WTC11 (cell line): ENCODE results near the gene SLC44A5. TPM values are rescaled to one million over a fixed set of nuclear protein-coding genes. Genes with fewer than 3 reads are reported as not detected.
"Not testable (repeated sequence)": the region's sequence is repeated elsewhere in the genome, so short reads cannot be mapped to it uniquely, and the experiment has no call there.

Experiments used
- ATAC-seq: fragments of 200-7000 bp; cut with Tn5 transposase; 2 replicates; pipeline ENCODE4 v1.10.0; 2021; ENCODE audit warnings: mild to moderate bottlenecking, moderate library complexity
- CTCF ChIA-PET: fragments of 300-600 bp; sonication (Branson Sonifier 250); formaldehyde crosslinking; loops from one replicate; lab custom pipeline; 2021; ENCODE audit warnings: antibody characterized with exemption; lab: Charles Lee
- POLR2A ChIA-PET: fragments of 350-600 bp; sonication (Branson Sonifier 250); formaldehyde crosslinking; loops from one replicate; lab custom pipeline; 2021; ENCODE audit warnings: antibody characterized with exemption; lab: Charles Lee
- DNase-seq: peaks from one replicate; pipeline ENCODE4 v3.0.0; 2021; ENCODE audit warnings: low spot score
- H3K27ac Mint-ChIP-seq: 2 replicates; pipeline ENCODE4 v1.8.0; 2021; ENCODE audit warnings: mixed read lengths
- H3K27me3 Mint-ChIP-seq: 2 replicates; pipeline ENCODE4 v1.8.0; 2021; ENCODE audit warnings: low read depth, mild to moderate bottlenecking, moderate library complexity, mixed read lengths
- H3K36me3 Mint-ChIP-seq: 2 replicates; pipeline ENCODE4 v1.8.0; 2021; ENCODE audit warnings: mixed read lengths
- H3K4me1 Mint-ChIP-seq: 2 replicates; pipeline ENCODE4 v1.8.0; 2022; ENCODE audit warnings: mixed read lengths
- H3K4me3 Mint-ChIP-seq: 2 replicates; pipeline ENCODE4 v1.8.0; 2021; ENCODE audit warnings: mild to moderate bottlenecking, moderate library complexity, mixed read lengths
- H3K9me3 Mint-ChIP-seq: 2 replicates; pipeline ENCODE4 v1.8.0; 2021; ENCODE audit warnings: mixed read lengths
- CBFB ChIP-seq: sonication (generic); formaldehyde crosslinking; IDR thresholded peaks from 2 replicates; pipeline ENCODE4 v1.8.1; 2022; ENCODE audit warnings: mild to moderate bottlenecking, low read depth, missing genetic modification reagents
- CREM ChIP-seq: sonication (generic); formaldehyde crosslinking; IDR thresholded peaks from 2 replicates; pipeline ENCODE4 v1.8.1; 2022; ENCODE audit warnings: mild to moderate bottlenecking, missing genetic modification reagents, moderate library complexity
- EMX1 ChIP-seq: fragments of 250-450 bp; sonication (Bioruptor Pico); IDR thresholded peaks from 2 replicates; pipeline ENCODE4 v1.8.0; 2021; ENCODE audit warnings: mild to moderate bottlenecking
- FOXK1 ChIP-seq: sonication (generic); formaldehyde crosslinking; IDR thresholded peaks from 2 replicates; pipeline ENCODE4 v1.8.0; 2022; ENCODE audit warnings: mild to moderate bottlenecking, moderate library complexity, missing genetic modification reagents
- GABPB1 ChIP-seq: sonication (generic); formaldehyde crosslinking; IDR thresholded peaks from 2 replicates; pipeline ENCODE4 v1.8.1; 2023; ENCODE audit warnings: mild to moderate bottlenecking, missing genetic modification reagents
- GTF2I ChIP-seq: fragments of 250-450 bp; sonication (Bioruptor Pico); conservative IDR thresholded peaks from 2 replicates; pipeline ENCODE4 v1.4.0; 2021; ENCODE audit warnings: mild to moderate bottlenecking
- HMGA2 ChIP-seq: fragments of 250-450 bp; sonication (Bioruptor Pico); IDR thresholded peaks from 2 replicates; pipeline ENCODE4 v1.4.0; 2021; ENCODE audit warnings: mild to moderate bottlenecking, moderate library complexity
- NR2C2 ChIP-seq: sonication (generic); formaldehyde crosslinking; IDR thresholded peaks from 2 replicates; pipeline ENCODE4 v1.8.0; 2022; ENCODE audit warnings: mild to moderate bottlenecking, missing genetic modification reagents
- NR3C1 ChIP-seq: sonication (generic); formaldehyde crosslinking; conservative IDR thresholded peaks from 2 replicates; pipeline ENCODE4 v1.8.1; 2023; ENCODE audit warnings: low read depth, mild to moderate bottlenecking, missing genetic modification reagents
- PRRX2 ChIP-seq: fragments of 250-450 bp; sonication (Bioruptor Pico); IDR thresholded peaks from 2 replicates; pipeline ENCODE4 v1.8.0; 2021; ENCODE audit warnings: mild to moderate bottlenecking
- SMAD4 ChIP-seq: sonication (generic); formaldehyde crosslinking; IDR thresholded peaks from 2 replicates; pipeline ENCODE4 v1.8.0; 2022; ENCODE audit warnings: mild to moderate bottlenecking, missing genetic modification reagents
- ZNF121 ChIP-seq: sonication (generic); formaldehyde crosslinking; IDR thresholded peaks from 2 replicates; pipeline ENCODE4 v1.8.0; 2023; ENCODE audit warnings: missing genetic modification reagents
- ZNF138 ChIP-seq: sonication (generic); formaldehyde crosslinking; conservative IDR thresholded peaks from 2 replicates; pipeline ENCODE4 v1.8.1; 2022; ENCODE audit warnings: mild to moderate bottlenecking, moderate library complexity, missing genetic modification reagents
- ZNF416 ChIP-seq: fragments of 250-450 bp; sonication (Bioruptor Pico); IDR thresholded peaks from 2 replicates; pipeline ENCODE4 v1.9.0; 2021; ENCODE audit warnings: mild to moderate bottlenecking, inconsistent platforms
- ZNF671 ChIP-seq: fragments of 250-450 bp; sonication (Bioruptor Pico); IDR thresholded peaks from 2 replicates; pipeline ENCODE4 v1.8.0; 2021; ENCODE audit warnings: mild to moderate bottlenecking
- total RNA-seq: library from RNA; stranded (reverse); gene quantifications from 3 replicates; pipeline ENCODE4 v1.2.3, GENCODE V29; 2021
- TF ChIP-seq, protein P1 (sequence below): sonication (generic); formaldehyde crosslinking; IDR thresholded peaks from 2 replicates; pipeline ENCODE4 v1.8.1; 2022; ENCODE audit warnings: low read depth, missing genetic modification reagents, borderline replicate concordance
- TF ChIP-seq, protein P2 (sequence below): sonication (generic); formaldehyde crosslinking; IDR thresholded peaks from 2 replicates; pipeline ENCODE4 v1.8.1; 2022; ENCODE audit warnings: mild to moderate bottlenecking, moderate library complexity, missing genetic modification reagents
- TF ChIP-seq, protein P3 (sequence below): sonication (generic); formaldehyde crosslinking; IDR thresholded peaks from 2 replicates; pipeline ENCODE4 v1.8.0; 2022; ENCODE audit warnings: mild to moderate bottlenecking, missing genetic modification reagents
- TF ChIP-seq, protein P4 (sequence below): sonication (generic); formaldehyde crosslinking; IDR thresholded peaks from 2 replicates; pipeline ENCODE4 v1.8.1; 2023; ENCODE audit warnings: mild to moderate bottlenecking, missing genetic modification reagents, borderline replicate concordance
- TF ChIP-seq, protein P5 (sequence below): fragments of 200-600 bp; IDR thresholded peaks from 2 replicates; pipeline ENCODE4 v1.8.0; 2022; ENCODE audit warnings: antibody characterized with exemption

Gene SLC44A5
- total RNA-seq, 1 experiment from 2014 or later = 1.8 TPM

DNA sequence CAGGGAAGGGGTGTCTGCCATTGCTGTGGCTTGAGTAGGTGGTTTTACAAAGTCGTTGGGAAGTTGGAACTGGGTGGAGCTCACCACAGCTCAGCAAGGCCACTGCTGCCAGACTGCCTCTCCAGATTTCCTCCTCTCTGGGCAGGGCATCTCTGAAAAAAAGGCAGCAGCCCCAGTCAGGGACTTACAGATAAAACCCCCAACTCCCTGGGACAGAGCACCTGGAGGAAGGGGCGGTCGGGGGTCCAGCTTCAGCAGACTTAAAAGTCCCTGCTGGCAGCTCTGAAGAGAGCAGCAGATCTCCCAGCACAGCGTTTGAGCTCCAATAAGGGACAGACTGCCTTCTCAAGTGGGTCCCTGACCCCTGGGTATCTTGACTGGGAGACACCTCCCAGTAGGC is 352.6 kb downstream of the SLC44A5 start:
- DNase-seq (no peak), ATAC-seq (no peak)
- H3K4me1 Mint-ChIP-seq = no peaks in the 10 kb centered on the region
- no peak overlapping the region for H3K27ac Mint-ChIP-seq
- ChIA-PET POLR2A (no interaction called here), CTCF (interaction anchor here (0.5 to 2.1 kb wide), 10 partner anchors 8 to 486 kb away, joined by 3 to 18 read pairs (median 4); no protein-coding TSS in a partner anchor)
- no peak overlapping the region for H3K4me3 Mint-ChIP-seq
- no peaks in the 10 kb centered on the region; the same call in 1 of the 2 replicates for H3K9me3 Mint-ChIP-seq
- no peaks in the 10 kb centered on the region for H3K36me3 Mint-ChIP-seq
- H3K27me3 Mint-ChIP-seq = no peaks in the 10 kb centered on the region
- TF ChIP-seq, protein P1, sequence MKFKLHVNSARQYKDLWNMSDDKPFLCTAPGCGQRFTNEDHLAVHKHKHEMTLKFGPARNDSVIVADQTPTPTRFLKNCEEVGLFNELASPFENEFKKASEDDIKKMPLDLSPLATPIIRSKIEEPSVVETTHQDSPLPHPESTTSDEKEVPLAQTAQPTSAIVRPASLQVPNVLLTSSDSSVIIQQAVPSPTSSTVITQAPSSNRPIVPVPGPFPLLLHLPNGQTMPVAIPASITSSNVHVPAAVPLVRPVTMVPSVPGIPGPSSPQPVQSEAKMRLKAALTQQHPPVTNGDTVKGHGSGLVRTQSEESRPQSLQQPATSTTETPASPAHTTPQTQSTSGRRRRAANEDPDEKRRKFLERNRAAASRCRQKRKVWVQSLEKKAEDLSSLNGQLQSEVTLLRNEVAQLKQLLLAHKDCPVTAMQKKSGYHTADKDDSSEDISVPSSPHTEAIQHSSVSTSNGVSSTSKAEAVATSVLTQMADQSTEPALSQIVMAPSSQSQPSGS (CRISPR knock-in tag) = no peak
- no peak for TF ChIP-seq NR3C1 (CRISPR knock-in tag)
- no peak for TF ChIP-seq GABPB1
- TF ChIP-seq HMGA2 (CRISPR knock-in tag) = no peak
- TF ChIP-seq CBFB (CRISPR knock-in tag) = no peak
- TF ChIP-seq, protein P2, sequence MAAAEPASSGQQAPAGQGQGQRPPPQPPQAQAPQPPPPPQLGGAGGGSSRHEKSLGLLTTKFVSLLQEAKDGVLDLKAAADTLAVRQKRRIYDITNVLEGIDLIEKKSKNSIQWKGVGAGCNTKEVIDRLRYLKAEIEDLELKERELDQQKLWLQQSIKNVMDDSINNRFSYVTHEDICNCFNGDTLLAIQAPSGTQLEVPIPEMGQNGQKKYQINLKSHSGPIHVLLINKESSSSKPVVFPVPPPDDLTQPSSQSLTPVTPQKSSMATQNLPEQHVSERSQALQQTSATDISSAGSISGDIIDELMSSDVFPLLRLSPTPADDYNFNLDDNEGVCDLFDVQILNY = no peak
- no peak for TF ChIP-seq ZNF138
- no peak for TF ChIP-seq GTF2I (CRISPR knock-in tag)
- TF ChIP-seq PRRX2 (CRISPR knock-in tag) = no peak
- TF ChIP-seq, protein P3, sequence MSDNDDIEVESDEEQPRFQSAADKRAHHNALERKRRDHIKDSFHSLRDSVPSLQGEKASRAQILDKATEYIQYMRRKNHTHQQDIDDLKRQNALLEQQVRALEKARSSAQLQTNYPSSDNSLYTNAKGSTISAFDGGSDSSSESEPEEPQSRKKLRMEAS (CRISPR knock-in tag) = no peak
- no peak for TF ChIP-seq EMX1 (CRISPR knock-in tag)
- no peak for TF ChIP-seq CREM
- no peak for TF ChIP-seq ZNF416 (CRISPR knock-in tag)
- TF ChIP-seq, protein P4, sequence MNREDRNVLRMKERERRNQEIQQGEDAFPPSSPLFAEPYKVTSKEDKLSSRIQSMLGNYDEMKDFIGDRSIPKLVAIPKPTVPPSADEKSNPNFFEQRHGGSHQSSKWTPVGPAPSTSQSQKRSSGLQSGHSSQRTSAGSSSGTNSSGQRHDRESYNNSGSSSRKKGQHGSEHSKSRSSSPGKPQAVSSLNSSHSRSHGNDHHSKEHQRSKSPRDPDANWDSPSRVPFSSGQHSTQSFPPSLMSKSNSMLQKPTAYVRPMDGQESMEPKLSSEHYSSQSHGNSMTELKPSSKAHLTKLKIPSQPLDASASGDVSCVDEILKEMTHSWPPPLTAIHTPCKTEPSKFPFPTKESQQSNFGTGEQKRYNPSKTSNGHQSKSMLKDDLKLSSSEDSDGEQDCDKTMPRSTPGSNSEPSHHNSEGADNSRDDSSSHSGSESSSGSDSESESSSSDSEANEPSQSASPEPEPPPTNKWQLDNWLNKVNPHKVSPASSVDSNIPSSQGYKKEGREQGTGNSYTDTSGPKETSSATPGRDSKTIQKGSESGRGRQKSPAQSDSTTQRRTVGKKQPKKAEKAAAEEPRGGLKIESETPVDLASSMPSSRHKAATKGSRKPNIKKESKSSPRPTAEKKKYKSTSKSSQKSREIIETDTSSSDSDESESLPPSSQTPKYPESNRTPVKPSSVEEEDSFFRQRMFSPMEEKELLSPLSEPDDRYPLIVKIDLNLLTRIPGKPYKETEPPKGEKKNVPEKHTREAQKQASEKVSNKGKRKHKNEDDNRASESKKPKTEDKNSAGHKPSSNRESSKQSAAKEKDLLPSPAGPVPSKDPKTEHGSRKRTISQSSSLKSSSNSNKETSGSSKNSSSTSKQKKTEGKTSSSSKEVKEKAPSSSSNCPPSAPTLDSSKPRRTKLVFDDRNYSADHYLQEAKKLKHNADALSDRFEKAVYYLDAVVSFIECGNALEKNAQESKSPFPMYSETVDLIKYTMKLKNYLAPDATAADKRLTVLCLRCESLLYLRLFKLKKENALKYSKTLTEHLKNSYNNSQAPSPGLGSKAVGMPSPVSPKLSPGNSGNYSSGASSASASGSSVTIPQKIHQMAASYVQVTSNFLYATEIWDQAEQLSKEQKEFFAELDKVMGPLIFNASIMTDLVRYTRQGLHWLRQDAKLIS (CRISPR knock-in tag) = no peak
- TF ChIP-seq ZNF671 = no peak
- TF ChIP-seq NR2C2 (CRISPR knock-in tag) = no peak
- TF ChIP-seq ZNF121 (CRISPR knock-in tag) = no peak
- no peak for TF ChIP-seq SMAD4 (CRISPR knock-in tag)

DNA sequence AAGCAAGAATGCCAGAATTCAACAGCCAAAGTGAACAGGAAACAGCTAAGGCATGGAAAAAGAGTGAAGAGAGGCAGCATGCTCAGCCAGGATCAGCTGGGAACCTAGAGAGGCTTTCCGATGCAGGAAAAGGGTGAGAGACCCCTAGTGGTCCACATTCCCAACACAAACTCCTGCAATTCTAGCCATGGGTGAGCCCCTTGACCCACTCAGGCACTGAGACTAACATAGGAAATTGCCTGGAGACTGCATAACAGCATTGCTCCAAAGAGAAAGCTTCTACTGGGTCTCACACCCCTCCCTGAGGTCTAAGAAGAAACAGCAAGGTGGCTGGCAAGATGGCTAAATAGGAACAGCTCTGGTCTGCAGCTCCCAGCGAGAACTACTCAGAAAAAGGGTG is 353.5 kb downstream of the SLC44A5 start:
- no peaks in the 10 kb centered on the region for H3K27me3 Mint-ChIP-seq
- TF ChIP-seq, protein P5, sequence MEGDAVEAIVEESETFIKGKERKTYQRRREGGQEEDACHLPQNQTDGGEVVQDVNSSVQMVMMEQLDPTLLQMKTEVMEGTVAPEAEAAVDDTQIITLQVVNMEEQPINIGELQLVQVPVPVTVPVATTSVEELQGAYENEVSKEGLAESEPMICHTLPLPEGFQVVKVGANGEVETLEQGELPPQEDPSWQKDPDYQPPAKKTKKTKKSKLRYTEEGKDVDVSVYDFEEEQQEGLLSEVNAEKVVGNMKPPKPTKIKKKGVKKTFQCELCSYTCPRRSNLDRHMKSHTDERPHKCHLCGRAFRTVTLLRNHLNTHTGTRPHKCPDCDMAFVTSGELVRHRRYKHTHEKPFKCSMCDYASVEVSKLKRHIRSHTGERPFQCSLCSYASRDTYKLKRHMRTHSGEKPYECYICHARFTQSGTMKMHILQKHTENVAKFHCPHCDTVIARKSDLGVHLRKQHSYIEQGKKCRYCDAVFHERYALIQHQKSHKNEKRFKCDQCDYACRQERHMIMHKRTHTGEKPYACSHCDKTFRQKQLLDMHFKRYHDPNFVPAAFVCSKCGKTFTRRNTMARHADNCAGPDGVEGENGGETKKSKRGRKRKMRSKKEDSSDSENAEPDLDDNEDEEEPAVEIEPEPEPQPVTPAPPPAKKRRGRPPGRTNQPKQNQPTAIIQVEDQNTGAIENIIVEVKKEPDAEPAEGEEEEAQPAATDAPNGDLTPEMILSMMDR = peak; percentile 29; the same call in 1 of the 2 replicates
- no peak for TF ChIP-seq FOXK1 (CRISPR knock-in tag)
- peak; percentile 53 for DNase-seq
- H3K9me3 Mint-ChIP-seq = no peaks in the 10 kb centered on the region
- no peak overlapping the region for H3K27ac Mint-ChIP-seq
- peak; percentile 98 for ATAC-seq
- no peaks in the 10 kb centered on the region for H3K36me3 Mint-ChIP-seq
- POLR2A ChIA-PET = no interaction called here
- H3K4me3 Mint-ChIP-seq = no peak overlapping the region
- H3K4me1 Mint-ChIP-seq = no peaks in the 10 kb centered on the region
- CTCF ChIA-PET = interaction anchor here (0.5 to 2.1 kb wide), 20 partner anchors 9 to 864 kb away, joined by 3 to 18 read pairs (median 4); no protein-coding TSS in a partner anchor

DNA sequence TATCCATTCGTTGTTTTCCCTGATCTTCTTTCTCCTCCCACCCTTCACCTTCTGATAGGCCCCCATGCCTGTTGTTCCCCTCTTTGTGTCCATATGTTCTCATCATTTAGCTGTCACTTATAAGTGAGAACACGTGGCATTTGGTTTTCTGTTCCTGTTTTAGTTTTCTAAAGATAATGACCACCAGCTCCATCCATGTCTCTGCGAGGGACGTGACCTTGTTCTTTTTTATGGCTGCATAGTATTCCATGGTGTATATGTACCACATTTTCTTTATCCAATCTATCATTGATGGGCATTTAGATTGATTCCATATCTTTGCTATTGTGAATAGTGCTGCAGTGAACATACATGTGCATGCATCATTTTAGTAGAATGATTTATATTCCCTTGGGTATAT is 360.8 kb downstream of the SLC44A5 start:
- ATAC-seq, H3K9me3 Mint-ChIP-seq, H3K4me1 Mint-ChIP-seq, POLR2A ChIA-PET, H3K27me3 Mint-ChIP-seq, H3K4me3 Mint-ChIP-seq, H3K27ac Mint-ChIP-seq, DNase-seq, H3K36me3 Mint-ChIP-seq: not testable (repeated sequence)
- CTCF ChIA-PET = interaction anchor here (0.8 to 1.3 kb wide), 2 partner anchors 8 to 365 kb away, joined by 3 read pairs; no protein-coding TSS in a partner anchor
